ENCODE data around the gene HOXB8. TPM values are rescaled to one million over a fixed set of nuclear protein-coding genes. Genes with fewer than 3 reads are reported as not detected.

The HOXB8 gene
- total and polyA plus RNA-seq, 2 donors (not counting 3 experiments of a cell fraction or from before 2014, with no cell fraction given): 1.7 to 2.4 TPM

DNA sequence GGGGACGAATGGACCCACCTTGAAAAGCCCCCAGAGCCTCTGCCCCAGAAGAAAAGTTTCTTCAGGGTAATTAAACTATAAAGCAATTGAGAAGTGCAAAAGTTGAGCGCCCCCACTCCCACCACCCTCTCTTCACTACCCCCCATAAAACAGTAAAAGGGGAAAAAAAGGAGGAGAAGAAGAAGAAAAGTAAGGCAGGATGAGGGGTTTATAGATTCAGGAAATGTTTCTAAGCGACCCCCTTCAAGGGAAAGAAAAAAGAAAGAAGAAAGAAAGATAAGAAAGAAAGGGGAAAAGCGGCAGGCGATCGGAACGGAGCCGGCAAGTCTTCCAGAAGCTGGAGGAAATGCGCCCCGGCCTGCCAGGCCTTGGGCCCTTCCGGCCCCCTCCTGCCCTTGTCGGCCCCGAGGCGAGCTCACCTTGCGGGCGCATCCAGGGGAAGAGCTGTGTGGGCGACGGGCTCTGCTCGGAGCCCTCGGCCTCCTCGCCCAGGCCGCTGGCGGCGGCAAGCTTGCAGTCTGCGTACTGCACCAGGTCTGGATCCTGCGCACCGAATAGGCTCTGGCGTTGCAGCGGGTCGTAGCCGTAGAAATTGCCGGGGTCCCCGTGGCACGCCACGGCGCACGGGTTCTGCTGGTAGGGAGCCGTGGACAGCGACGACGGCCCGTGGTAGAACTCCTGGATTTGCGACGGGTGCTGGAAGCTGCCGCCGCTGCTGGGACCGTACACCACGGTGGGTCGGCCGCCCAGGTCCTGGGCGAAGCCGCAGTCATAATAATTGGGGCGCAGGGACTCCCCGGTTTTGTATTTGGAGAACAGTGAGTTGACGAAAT, 1.0 kb downstream of the HOXB8 start:
- H3K4me1 ChIP-seq (ENCODE audit: control insufficient read depth, extremely low read depth, insufficient read depth, low read length): peaks cover 44% of the 10 kb centered on the region
- H3K27ac ChIP-seq (ENCODE audit: insufficient read depth, low read depth, low read length): no peak overlapping the region
- FAIRE-seq: peak; percentile 58
- H3K27me3 ChIP-seq (ENCODE audit: control insufficient read depth in 2 of 2, insufficient read depth in 2 of 2, low read length in 2 of 2): peaks cover 32 to 38% of the 10 kb centered on the region in 2 experiments
- no peaks in the 10 kb centered on the region for H3K9me1 ChIP-seq (replicated peaks; ENCODE audit: control insufficient read depth, extremely low read depth, insufficient read depth, low read length)
- BruUV-seq (replicated peaks): no TSS peak
- peak overlapping the region; percentile 46 to 52 (median 52) for H3K4me3 ChIP-seq (replicated peaks in 1 of 3; ENCODE audit: insufficient read depth in 1 of 3, low read depth in 1 of 3, low read length in 3 of 3)
- no peaks in the 10 kb centered on the region for H3K9me3 ChIP-seq (replicated peaks; ENCODE audit: control insufficient read depth, insufficient read depth, low read length)
- H3K79me2 ChIP-seq (ENCODE audit: control insufficient read depth, insufficient read depth, low read length): peaks cover 19% of the 10 kb centered on the region
- H3K36me3 ChIP-seq (ENCODE audit: control insufficient read depth in 2 of 2, extremely low read depth in 1 of 2, insufficient read depth in 2 of 2, low read length in 2 of 2): no peaks in the 10 kb centered on the region
- dilution Hi-C loops (cut with MboI; ENCODE audit: extremely low pct_ligation_motif_present, low sequenced_read_pairs) (no loop called here), intact Hi-C loops (cut with micrococcal nuclease) (no loop called here)
- peak overlapping the region; percentile 19 for H3K9ac ChIP-seq (replicated peaks; ENCODE audit: extremely low read depth, insufficient read depth, low read length)
- peak overlapping the region; percentile 82 for H3K4me2 ChIP-seq (ENCODE audit: insufficient read depth, low read length)
- ChIA-PET CTCF (interaction anchor here (0.6 to 4.9 kb wide), 19 partner anchors 10 to 462 kb away, joined by 3 to 26 read pairs (median 5); partner anchors contain the start of gene HOXB9), POLR2A (interaction anchor here (0.6 to 1.2 kb wide), 3 partner anchors 9 to 416 kb away, joined by 3 to 7 read pairs (median 4); partner anchors contain the start of gene HOXB6)
- DNase-seq (ENCODE audit: low read depth, low spot score): peak; percentile 60
- TF ChIP-seq JUN (IDR thresholded peaks at IDR 0.05; ENCODE audit: borderline replicate concordance, insufficient read depth, insufficient read length, low read depth): no peak
- no peak for TF ChIP-seq MYC (IDR thresholded peaks at IDR 0.05; ENCODE audit: low read depth, low read length)
- H4K20me1 ChIP-seq (replicated peaks; ENCODE audit: control insufficient read depth, extremely low read depth, insufficient read depth, low read length): no peaks in the 10 kb centered on the region
- H2AFZ ChIP-seq (ENCODE audit: low read depth, low read length): peak overlapping the region; percentile 90

DNA sequence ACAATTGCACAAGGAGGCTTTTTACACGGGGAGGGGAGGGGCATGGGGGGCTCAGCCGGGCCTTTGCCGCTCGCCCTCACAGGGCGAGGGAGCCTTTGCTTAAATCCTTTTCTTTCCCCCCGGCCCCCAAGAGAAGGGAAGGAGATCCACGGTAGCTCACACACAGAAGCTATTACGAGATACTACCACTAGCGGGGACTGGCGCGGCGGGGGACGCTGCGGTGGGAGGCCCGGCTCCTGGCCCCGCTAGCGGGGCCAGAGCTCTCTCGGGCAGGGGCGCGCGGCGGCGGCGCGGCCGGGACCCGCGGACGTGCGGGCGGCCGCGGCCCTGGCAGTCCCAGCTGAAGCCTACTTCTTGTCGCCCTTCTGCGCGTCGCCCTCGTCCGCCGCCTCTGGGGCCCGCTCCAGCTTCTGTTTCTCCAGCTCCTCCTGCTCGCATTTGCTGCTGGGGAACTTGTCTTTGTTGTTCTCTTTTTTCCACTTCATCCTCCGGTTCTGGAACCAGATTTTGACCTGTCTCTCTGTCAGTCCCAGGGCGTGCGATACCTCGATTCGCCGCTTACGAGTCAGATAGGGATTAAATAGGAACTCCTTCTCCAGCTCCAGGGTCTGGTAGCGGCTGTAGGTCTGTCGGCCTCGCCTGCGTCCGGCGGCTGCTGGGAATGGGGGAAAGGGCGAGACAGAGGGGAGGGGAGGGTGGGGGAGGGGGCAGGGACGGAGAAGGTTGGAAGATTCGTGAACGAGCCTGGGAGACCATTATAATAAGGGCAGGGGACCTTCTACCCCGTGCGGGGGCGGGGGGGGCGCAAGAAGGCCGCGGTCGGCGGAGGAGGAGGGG, 2.0 kb downstream of the HOXB8 start:
- H3K79me2 ChIP-seq (ENCODE audit: control insufficient read depth, insufficient read depth, low read length): peaks cover 19% of the 10 kb centered on the region
- peak overlapping the region; percentile 52 to 86 (median 80) for H3K4me3 ChIP-seq (replicated peaks in 1 of 3; ENCODE audit: insufficient read depth in 1 of 3, low read depth in 1 of 3, low read length in 3 of 3)
- no peaks in the 10 kb centered on the region for H4K20me1 ChIP-seq (replicated peaks; ENCODE audit: control insufficient read depth, extremely low read depth, insufficient read depth, low read length)
- ChIA-PET CTCF (interaction anchor here (0.6 to 4.9 kb wide), 25 partner anchors 9 to 601 kb away, joined by 3 to 26 read pairs (median 5); partner anchors contain the start of genes HOXB5 and HOXB9), POLR2A (interaction anchor here (0.8 to 1.4 kb wide), 2 partner anchors 15 to 351 kb away, joined by 4 to 6 read pairs; no protein-coding TSS in a partner anchor)
- TF ChIP-seq EZH2 (IDR thresholded peaks at IDR 0.05; ENCODE audit: borderline replicate concordance, low read depth, low read length, severe bottlenecking) (no peak), MYC (IDR thresholded peaks at IDR 0.05; ENCODE audit: low read depth, low read length) (no peak), POLR2A (IDR thresholded peaks at IDR 0.05; ENCODE audit: low read depth, low read length) (no peak), POLR2AphosphoS5 (IDR thresholded peaks at IDR 0.05; ENCODE audit: insufficient read depth, low read depth, low read length) (peak; percentile 35), GATA2 (IDR thresholded peaks at IDR 0.05; ENCODE audit: insufficient read depth, insufficient read length, low read depth, low read length) (no peak), JUN (IDR thresholded peaks at IDR 0.05; ENCODE audit: borderline replicate concordance, insufficient read depth, insufficient read length, low read depth) (no peak), FOS (IDR thresholded peaks at IDR 0.05; ENCODE audit: borderline replicate concordance, insufficient read depth, low read length) (no peak)
- TF ChIP-seq, protein P1, sequence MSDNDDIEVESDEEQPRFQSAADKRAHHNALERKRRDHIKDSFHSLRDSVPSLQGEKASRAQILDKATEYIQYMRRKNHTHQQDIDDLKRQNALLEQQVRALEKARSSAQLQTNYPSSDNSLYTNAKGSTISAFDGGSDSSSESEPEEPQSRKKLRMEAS (IDR thresholded peaks at IDR 0.05; ENCODE audit: insufficient read depth, insufficient read length): no peak
- TF ChIP-seq, protein P2, sequence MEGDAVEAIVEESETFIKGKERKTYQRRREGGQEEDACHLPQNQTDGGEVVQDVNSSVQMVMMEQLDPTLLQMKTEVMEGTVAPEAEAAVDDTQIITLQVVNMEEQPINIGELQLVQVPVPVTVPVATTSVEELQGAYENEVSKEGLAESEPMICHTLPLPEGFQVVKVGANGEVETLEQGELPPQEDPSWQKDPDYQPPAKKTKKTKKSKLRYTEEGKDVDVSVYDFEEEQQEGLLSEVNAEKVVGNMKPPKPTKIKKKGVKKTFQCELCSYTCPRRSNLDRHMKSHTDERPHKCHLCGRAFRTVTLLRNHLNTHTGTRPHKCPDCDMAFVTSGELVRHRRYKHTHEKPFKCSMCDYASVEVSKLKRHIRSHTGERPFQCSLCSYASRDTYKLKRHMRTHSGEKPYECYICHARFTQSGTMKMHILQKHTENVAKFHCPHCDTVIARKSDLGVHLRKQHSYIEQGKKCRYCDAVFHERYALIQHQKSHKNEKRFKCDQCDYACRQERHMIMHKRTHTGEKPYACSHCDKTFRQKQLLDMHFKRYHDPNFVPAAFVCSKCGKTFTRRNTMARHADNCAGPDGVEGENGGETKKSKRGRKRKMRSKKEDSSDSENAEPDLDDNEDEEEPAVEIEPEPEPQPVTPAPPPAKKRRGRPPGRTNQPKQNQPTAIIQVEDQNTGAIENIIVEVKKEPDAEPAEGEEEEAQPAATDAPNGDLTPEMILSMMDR (IDR thresholded peaks at IDR 0.05; ENCODE audit: extremely low read depth in 1 of 2, insufficient read depth in 1 of 2, low read depth in 1 of 2, low read length in 2 of 2): peak; percentile 4 to 47
- BruUV-seq (replicated peaks): no TSS peak
- peaks cover 28 to 35% of the 10 kb centered on the region in 2 experiments for H3K27me3 ChIP-seq (ENCODE audit: control insufficient read depth in 2 of 2, insufficient read depth in 2 of 2, low read length in 2 of 2)
- H3K27ac ChIP-seq (ENCODE audit: insufficient read depth, low read depth, low read length): peak overlapping the region; percentile 47
- H2AFZ ChIP-seq (ENCODE audit: low read depth, low read length): peak overlapping the region; percentile 93
- dilution Hi-C loops (cut with MboI; ENCODE audit: extremely low pct_ligation_motif_present, low sequenced_read_pairs) (no loop called here), intact Hi-C loops (cut with micrococcal nuclease) (loop anchor here (1.0 kb wide), 1 partner anchor 9 kb away; the partner anchor contains the start of gene HOXB6)
- H3K9me3 ChIP-seq (replicated peaks; ENCODE audit: control insufficient read depth, insufficient read depth, low read length): no peaks in the 10 kb centered on the region
- no peaks in the 10 kb centered on the region for H3K9me1 ChIP-seq (replicated peaks; ENCODE audit: control insufficient read depth, extremely low read depth, insufficient read depth, low read length)
- no peaks in the 10 kb centered on the region for H3K36me3 ChIP-seq (ENCODE audit: control insufficient read depth in 2 of 2, extremely low read depth in 1 of 2, insufficient read depth in 2 of 2, low read length in 2 of 2)
- peak; percentile 72 for FAIRE-seq
- peak overlapping the region; percentile 85 for H3K4me2 ChIP-seq (ENCODE audit: insufficient read depth, low read length)
- DNase-seq (ENCODE audit: low read depth, low spot score): peak; percentile 67
- H3K4me1 ChIP-seq (ENCODE audit: control insufficient read depth, extremely low read depth, insufficient read depth, low read length): peaks cover 38% of the 10 kb centered on the region
- peak overlapping the region; percentile 49 for H3K9ac ChIP-seq (replicated peaks; ENCODE audit: extremely low read depth, insufficient read depth, low read length)
